Dermis microvascular lymphatic vessel endothelial cell (primary cell): ENCODE measurements around the gene TFB2M. TPM values are rescaled to one million over a fixed set of nuclear protein-coding genes. Genes with fewer than 3 reads are reported as not detected.
A peak's percentile ranks its signal among the peaks of the same experiment; 100 is the strongest.
"Not testable (repeated sequence)": the region's sequence is repeated elsewhere in the genome, so short reads cannot be mapped to it uniquely, and the experiment has no call there.

ENCODE experiments used
- DNase-seq, 2 donors: peaks; one replicate each; pipeline versions ENCODE4 v3.0.0 to v3.0.0-alpha.2; 2010; ENCODE audit warnings: low read depth in 2 of 2
- total RNA-seq: library from RNA; depleted of rRNA; stranded (reverse); fragments of >200 nt; gene quantifications from 2 replicates; pipeline ENCODE4 v1.2.1, GENCODE V29; 2014

Gene TFB2M
- total RNA-seq, 1 donor from 2014 or later = 14.6 TPM

DNA sequence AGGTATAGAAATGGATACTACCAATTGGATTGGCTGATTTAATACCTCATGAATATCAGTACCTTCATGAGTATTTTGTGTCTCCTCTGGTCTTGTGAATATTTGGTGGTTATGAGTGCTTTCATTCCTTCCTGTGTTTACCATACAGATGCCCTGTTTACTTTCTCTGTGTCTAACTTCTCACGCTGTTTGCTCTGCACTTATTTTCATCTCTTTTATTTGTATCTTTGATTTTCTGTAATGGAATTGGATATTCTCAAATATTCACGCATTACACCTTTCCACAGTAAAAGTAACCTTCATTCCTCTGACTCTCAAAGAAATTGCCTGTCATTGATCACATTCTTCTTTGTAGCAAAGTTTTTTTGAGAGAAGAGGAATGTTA lies 17.0 kb upstream of the TFB2M start:
- no peak for DNase-seq

DNA sequence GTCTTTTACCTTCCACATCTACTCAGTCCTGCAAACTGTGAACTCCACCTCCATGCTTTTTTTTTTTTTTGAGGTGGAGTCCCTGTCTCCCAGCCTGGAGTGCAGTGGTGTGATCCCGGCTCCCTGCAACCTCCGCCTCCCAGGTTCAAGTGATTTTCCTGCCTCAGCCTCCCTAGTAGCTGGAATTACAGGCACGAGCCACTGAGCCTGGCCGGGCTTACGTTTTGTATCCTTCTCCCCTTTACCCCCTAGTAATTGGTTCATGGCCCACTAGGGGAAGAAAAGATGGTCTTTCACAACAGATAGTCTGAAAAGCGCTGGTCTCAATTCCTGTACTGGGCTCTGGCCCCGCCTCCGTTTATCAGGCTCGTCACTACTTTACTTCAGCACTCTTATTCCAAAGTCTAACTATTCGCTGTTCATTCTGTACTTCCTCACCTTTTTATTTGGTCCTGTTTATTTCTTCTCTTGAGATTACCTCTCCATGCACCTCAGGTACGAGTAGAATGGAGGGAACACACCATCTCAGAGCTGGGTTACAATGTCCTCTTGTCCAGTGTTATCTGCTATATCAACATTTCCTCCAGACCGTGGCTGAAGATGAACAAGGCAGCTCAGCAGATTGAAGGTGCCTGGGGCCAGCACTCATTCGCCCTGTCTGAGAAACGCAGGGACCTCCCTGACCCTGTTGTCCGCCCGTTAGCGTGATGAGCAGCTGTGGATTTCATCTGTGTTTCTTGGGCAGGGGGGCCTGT lies 16.4 kb upstream of the TFB2M start:
- no peak for DNase-seq

DNA sequence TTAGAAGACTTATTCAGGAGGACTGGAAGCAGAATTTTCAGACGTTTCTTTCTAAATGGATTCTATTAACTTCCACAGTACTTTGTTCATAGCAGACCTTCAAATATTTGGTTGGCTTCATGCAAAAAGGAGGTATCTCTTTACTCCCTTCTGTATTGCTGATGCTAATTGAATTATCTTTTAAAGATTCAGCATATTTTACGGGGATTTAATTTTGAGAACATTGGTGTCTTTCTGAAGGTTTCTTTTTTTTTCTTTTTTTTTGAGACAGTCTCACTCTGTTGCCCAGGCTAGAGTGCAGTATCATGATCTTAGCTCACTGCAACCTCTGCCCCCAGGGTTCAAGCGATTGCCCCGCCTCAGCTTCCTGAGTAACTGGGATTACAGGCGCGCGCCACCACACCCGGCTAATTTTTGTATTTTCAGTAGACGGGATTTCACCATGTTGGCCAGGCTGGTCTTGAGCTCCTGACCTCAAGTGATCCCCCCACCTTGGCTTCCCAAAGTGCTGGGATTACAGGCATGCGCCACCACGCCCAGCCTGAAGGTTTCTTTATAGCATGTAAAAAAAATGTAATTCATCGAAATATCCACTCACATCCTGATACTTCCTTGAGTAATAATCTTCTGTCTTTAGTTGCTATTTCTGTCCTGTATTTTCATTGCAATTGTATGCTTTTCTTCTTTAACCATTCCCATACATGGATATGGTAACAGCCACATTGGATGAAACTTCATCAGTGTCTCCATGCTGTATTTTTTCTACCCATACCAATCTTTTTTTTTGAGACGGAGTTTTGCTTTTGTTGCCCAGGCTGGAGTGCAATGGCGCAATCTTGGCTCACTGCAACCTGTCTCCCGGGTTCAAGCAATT lies 14.7 kb upstream of the TFB2M start:
- no peak for DNase-seq

DNA sequence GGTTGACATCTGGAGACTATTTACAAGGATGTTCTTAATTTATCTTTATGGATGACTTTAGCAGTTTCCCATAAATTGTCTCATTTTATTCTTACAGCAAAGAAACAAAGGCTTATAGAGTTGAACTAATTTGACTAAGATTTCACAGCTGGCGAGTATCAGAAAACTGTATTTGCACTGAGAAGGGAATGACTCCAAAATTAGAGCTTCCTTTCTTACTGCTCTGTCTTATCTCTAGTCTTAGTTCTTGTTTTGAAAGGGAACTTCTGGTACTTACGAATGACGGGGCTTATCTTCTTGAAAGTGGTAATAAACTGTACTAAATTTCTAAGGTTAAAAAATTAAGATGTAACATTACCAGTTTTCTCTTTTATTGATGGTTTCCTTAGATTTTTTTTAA lies 13.8 kb upstream of the TFB2M start:
- DNase-seq = no peak

DNA sequence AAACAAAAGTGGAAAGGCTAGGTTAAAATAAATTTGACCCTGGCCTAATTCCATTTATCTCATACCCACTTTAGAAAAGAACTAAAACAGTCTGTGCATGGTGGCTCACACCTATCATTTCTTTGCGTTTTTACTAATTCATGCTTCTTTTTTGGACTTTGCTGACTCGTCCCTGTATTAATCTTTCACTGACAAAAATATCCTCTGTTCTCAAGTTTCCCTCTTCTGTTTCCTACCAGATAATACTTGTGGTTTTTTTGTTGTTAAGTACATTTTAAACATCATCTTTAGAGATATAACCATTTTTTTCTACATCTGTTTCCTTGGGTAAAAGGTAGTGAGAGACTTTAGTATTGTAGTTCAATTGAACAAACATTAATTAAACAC lies 11.7 kb upstream of the TFB2M start:
- DNase-seq = no peak

DNA sequence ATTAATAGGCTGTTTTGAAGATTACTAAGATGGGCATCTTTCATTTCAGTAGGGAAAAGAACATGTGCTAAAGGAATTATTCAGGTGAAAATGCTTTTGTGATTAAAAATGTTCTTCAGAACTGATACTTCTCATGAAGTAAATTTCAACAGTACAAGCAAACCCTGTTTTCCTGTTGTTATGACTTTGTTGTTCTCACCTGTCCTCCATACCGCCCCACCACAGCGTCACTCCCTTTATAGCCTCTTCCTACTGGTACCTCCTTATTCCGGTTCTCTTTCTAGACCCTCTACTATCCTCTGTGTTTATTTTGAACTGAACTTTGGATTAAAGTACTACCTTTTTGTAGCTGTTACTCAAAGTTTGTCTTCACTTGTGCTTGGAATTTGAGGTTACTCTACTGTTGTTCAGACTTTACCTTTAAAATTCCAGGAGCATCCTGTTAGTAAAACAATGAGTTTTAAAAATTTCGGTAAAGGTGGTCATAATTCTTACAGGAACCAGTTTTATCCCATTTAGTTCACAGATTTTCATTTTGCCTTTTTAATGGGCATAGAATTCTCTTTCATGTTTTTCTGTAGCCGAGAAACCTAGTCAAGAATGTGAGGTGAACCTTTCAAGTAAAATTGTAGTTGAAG lies 11.1 kb upstream of the TFB2M start:
- no peak for DNase-seq

DNA sequence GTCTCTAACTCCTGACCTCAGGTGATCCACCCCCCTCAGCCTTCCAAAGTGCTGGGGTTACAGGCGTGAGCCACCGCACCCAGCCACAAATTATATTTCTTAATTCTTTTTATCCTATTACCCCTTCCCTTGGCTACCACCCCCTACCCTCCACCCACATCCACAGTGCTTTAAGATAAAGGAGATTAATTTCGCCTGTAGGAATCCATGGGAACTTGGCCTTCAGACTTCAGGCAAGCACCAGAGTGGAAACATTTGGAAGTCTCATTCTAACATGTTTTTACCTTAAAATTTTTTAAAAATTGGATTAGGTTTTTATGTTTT lies 10.6 kb upstream of the TFB2M start:
- no peak for DNase-seq

DNA sequence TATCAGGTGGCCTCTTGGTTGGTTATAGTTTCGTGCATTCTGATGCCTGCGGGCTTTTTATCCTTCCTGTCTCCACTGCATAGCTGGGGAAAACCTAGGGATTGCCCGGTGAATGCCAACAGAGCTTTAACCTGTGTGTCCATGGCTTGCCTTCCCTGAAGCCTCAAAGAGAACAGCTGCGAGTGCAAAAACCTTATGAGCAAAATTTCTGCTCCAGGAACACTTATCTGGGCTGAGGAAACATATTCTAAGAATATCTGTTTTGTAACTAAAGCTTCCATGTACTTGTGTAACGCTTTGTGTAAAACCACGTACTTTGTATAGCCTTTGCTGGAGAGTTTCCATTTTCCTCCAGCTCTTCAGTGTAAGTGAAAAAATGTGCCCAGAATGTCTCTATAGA lies 7.4 kb upstream of the TFB2M start:
- peak in 1 of 2 donors; percentile 39 for DNase-seq

DNA sequence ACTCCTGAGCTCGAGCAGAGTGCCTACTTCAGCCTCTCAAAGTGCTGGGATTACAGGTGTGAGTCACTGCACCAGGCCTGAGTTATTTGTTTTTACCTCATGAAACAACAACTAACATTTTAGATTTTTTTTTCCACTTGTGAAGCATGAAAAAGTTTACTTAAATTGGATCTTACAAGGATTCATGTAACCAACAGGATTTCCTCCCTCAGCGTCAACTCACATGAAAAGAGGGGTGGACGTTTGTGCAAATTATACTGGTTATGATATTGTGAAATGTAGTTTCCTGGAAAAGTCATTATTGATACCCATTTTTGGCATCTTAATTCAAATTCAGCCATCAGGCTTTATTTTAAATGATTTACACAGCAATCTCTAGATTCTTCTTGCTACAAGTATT lies 6.7 kb upstream of the TFB2M start:
- DNase-seq = peak in 1 of 2 donors; percentile 52

DNA sequence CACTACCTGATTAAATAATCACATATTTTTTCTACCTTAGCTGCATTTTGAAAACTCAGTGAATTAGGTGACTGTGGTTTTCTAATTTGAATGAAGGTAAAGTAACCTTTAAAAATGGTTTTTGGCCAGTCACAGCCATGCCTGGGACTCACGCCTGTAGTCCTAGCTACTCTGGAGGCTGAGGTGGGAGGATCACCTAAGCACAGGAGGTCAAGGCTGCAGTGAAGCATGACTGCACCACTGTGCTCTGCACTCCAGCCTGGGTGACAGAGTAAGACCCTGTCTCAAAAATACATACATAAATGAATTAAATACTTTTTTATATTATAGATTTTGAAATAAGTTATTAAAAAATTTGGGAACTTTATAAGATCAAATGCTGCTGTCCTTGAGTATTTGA lies 5.9 kb upstream of the TFB2M start:
- no peak for DNase-seq

DNA sequence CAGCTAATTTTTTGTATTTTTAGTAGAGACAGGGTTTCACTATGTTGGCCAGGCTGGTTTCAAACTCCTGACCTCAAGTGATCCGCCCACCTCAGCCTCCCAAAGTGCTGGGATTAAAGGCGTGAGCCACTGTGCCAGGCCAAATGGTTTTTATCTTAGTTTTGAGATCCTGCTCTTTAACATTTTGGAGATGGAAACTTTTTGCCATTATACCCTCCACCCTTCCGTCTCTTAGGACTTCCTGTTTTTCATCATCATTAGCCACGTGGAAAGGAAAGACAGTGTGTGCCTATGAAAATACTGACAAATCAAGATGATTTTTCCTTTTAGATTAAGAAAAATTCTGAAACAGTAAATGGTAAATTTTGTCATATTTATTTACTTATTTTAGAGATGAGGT lies 5.2 kb upstream of the TFB2M start:
- peak; percentile 66 to 83 for DNase-seq

DNA sequence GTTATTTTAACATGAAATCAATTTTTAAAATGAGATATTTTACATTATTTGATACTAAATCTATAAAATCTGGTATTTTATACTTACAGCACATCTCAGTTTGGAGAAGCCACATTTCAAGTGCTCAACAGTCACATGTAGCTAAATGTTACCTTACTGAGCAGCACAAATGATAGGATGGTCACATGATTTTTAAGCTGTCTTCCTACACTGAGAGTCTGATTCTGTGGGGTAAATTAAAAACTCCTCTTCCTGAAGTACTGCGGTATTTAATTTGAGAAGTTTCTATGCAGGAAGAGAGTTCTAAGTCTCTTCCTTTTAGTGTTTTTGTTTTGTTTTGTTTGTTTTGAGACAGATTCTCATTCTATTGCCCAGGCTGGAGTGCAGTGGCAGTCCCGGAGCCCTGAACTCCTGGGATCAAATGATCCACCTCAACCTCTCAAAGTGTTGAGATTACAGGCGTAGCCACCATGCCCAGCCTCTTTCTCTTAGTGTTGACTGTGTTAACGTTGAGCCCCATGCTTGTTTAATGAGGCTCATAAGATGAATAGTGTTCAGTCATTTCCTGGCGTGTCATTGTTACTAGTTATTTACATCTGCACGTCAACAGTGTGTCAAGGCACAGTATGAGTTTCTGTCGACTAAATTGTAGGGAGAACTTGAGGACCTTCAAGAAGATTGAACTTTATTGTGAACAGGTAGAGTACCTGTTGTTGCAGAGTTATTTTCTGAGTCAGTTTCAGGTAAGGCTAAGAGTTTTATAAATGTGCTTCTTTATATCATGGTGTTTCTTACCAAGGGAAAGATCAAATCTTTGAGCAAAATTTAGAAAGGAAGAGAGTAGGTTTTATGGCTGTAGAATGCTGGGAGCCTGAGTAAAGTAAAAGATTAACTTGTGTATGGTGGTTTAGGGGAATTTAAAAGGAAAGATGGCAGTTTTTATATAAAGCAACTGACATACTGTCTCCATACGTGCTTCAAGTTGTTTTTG lies 3.5 kb upstream of the TFB2M start:
- DNase-seq = peak; percentile 85 to 95

DNA sequence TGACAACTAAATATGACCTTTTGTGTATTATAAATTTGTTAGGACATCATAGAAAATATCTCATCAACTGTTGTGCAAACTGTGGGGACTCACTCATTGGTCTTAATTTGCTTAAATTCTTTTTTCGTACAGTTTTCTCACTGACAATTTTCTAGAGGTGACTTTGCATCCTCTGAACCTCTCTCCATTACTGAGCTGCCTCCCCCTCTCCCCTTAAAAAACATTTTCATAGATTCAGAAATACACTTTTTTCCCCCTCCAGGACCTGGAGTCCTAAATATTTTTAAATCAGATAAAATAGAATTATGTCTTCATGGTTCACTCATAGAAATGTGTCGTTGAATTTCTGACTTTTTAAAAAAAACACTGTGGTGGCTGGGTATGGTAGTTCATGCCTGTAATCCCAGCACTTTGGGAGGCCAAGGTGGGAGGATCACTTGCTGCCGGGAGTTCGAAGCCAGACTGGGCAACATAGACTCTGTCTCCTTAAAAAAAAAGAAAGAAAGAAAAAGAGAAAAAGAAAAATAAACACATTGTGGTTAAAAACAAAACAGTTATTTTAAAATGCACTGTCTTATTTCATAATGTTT lies 1.7 kb upstream of the TFB2M start:
- no peak for DNase-seq

DNA sequence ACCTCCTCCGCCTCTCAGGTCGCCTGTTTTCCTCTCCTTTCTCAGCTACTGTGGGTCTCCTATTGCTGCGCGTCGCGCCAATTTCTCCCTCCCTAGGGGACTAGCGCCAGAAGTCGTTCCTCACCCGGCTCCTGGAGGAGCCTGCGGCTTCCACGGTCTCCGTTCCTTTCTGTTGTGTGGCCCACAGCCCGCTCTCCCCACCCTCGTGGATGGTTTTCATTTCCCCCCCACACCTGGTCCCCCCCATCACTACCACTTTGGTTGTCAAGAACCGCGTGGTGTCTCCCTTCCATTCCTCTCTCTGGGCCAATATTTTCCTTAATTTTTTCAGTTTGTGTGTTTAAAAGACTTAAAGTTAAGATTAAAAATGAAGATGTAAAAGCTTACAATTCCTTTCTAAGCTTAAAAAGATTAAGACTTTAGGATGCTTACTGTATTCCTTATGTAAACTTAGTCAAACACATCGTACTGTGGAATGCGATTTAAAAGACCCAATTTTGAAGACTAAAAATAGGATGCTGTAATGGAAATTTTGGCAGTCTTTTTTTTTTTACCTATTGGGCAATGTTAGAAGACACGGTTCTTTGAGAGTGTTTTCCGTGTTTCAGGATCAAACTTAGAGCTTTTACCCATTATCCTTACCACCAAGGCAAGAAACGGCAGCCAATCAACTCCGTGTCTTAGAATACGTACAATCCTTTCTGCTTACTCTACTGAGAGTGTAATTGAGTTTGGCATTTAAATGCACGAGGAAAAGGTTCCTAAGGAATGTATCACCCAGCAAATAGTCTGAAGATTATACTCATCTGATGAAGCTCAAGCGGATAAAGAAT lies 968 bp upstream of the TFB2M start:
- DNase-seq = peak; percentile 59 to 64

DNA sequence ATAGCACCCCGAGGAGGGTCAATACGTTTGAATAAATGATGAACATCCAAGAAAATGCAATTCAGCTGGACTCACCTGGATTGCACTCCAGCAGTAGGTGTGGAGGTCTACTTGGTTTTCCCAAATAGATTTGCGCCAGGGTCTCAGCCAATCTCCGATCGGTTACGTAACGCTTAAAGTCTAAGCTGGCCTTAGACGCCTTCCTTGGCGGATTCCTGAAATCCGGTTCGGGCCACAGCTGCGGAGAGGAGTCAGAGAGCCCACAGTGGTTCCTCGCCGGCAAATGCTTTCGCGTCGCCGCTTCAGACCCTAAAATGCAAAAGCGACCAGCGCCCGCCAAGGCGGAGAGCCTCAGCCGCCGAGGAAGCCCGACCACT lies 322 bp downstream of the TFB2M start:
- peak in 1 of 2 donors; percentile 74 for DNase-seq

DNA sequence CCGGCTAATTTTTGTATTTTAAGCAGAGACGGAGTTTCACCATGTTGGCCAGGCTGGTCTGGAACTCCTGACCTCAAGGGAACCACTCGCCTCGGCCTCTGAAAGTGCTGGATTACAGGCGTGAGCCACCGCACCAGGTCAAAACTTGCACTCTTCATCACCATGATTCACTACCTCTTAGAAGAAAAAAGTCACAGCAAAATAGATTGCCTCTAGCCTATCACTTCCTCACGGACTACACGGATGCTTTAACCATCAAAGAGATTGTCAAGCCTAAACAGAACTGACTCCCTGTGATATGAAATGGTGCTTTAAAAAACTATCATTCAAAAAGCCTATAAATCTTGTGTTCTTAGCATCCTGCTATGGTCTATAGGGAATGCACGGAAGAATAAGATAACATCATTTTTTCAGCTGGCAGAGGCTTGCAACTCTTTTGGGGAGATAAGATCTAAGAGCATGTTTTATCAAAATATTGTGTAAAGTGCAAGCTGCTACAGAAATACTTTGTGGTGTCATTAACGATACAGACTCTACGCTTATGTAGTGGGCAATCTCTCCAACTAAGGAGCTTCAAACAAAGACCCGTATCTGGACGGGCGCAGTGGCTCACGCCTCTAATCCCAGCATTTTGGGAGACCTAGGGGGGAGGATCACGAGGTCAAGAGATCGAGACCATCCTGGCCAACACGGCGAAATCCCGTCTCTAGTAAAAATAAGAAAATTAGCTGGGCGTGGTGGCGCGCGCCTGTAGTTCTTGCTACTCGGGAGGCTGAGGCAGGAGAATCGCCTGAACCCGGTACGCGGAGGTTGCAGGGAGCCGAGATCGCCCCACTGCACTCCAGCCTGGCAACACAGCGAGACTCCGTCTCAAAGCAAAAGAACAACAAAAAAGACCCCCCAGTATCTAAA lies 966 bp downstream of the TFB2M start:
- no peak for DNase-seq

DNA sequence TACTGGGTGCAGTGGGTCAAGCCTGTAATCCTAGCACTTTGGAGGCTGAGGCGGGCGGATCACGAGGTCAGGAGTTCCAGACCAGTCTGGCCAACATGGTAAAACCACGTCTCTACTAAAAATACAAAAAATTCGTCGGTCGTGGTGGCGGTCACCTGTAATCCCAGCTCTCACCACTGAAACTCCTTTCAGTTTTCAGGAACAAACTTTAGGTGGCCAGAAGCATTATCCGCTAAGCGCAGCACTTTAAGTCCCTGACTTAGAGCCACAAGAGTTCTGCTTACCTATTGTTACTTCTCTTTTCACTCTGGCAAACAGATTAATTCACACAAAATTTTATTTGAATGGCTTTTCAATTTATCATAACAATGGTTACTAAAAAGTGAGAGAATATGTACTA lies 5.2 kb downstream of the TFB2M start:
- not testable (repeated sequence) for DNase-seq

DNA sequence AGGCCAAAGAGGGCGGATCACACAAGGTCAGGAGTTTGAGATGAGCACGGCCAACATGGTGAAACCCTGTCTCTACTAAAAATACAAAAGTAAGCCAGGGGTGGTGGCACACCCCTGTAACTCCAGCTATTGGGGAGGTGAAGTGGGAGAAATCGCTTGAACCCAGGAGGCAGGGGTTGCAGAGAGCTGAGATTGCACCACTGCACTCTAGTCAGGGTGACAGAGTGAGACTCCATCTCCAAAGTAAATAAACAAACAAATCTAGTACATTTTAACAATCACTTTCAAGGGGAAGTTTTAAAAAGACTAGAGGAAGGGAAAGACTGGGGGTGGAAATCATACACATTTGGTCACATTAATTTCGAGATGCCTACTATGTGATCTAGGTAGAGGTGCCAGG lies 6.8 kb downstream of the TFB2M start:
- no peak for DNase-seq

DNA sequence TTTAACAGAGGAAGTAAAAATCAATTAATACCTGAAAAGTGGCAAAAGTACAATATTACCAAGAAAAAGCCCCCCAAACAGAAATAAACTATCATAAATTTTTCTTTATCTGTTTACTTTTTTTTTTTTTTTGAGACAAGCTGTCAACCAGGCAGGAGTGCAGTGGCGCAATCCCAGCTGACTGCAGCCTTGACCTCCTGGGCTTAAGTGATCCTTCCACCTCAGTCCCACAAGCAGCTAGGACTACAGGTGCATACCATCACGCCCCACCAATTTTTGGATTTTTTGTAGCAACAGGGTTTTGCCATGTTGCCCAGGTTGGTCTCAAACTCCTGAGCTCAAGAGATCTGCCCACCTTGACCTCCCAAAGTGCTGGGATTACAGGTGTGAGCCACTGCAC lies 8.0 kb downstream of the TFB2M start:
- DNase-seq = no peak
